Neural progenitor cell (in vitro differentiated cells): ENCODE data around the gene FAM193B. TPM values are rescaled to one million over a fixed set of nuclear protein-coding genes. Genes with fewer than 3 reads are reported as not detected.

Experiments
- DNase-seq: peaks from one replicate; pipeline ENCODE4 v3.0.0-alpha.2; 2016; ENCODE audit warnings: low spot score
- H2AFZ ChIP-seq: fragments of 200-600 bp; sonication (generic); replicated peaks from 2 replicates; pipeline ENCODE4 v1.6.1; 2016; ENCODE audit warnings: antibody characterized with exemption
- H3F3A ChIP-seq: fragments of 200-600 bp; sonication (generic); 2 replicates; pipeline ENCODE4 v1.6.1; 2016; ENCODE audit warnings: antibody characterized with exemption, low read depth
- H3K27ac ChIP-seq: fragments of 200-600 bp; sonication (generic); 2 replicates; pipeline ENCODE4 v1.5.1; 2016; ENCODE audit warnings: mild to moderate bottlenecking
- H3K27me3 ChIP-seq: fragments of 200-600 bp; sonication (generic); 2 replicates; pipeline ENCODE4 v1.6.1; 2016; ENCODE audit warnings: mild to moderate bottlenecking, moderate library complexity
- H3K36me3 ChIP-seq: fragments of 200-600 bp; sonication (generic); 2 replicates; pipeline ENCODE4 v1.5.1; 2016
- H3K4me1 ChIP-seq: fragments of 200-600 bp; sonication (generic); 2 replicates; pipeline ENCODE4 v1.6.1; 2016; ENCODE audit warnings: mixed run types
- H3K4me2 ChIP-seq: fragments of 200-600 bp; sonication (generic); 2 replicates; pipeline ENCODE4 v1.6.1; 2016
- H3K4me3 ChIP-seq: fragments of 200-600 bp; sonication (generic); 2 replicates; pipeline ENCODE4 v1.5.1; 2016
- H3K79me2 ChIP-seq: fragments of 200-600 bp; sonication (generic); 2 replicates; pipeline ENCODE4 v1.6.1; 2016; ENCODE audit warnings: low read depth
- H3K9ac ChIP-seq: fragments of 200-600 bp; sonication (generic); 2 replicates; pipeline ENCODE4 v1.6.1; 2016
- H3K9me3 ChIP-seq: fragments of 200-600 bp; sonication (generic); 2 replicates; pipeline ENCODE4 v1.5.1; 2016; ENCODE audit warnings: low read depth
- H4K20me1 ChIP-seq: fragments of 200-600 bp; sonication (generic); 2 replicates; pipeline ENCODE4 v1.6.1; 2016; ENCODE audit warnings: low read depth
- H3K27ac Mint-ChIP-seq: 3 replicates; pipeline ENCODE4 v1.8.0; 2021; ENCODE audit warnings: mixed read lengths
- H3K27me3 Mint-ChIP-seq: 2 replicates; pipeline ENCODE4 v1.8.0; 2022; ENCODE audit warnings: low read depth, mild to moderate bottlenecking, inconsistent platforms, moderate library complexity, mixed read lengths; ENCODE audit not compliant: insufficient read depth
- H3K36me3 Mint-ChIP-seq: 3 replicates; pipeline ENCODE4 v1.8.0; 2021; ENCODE audit warnings: mixed read lengths
- H3K4me1 Mint-ChIP-seq: 3 replicates; pipeline ENCODE4 v1.8.0; 2021; ENCODE audit warnings: mixed read lengths
- H3K4me3 Mint-ChIP-seq: 3 replicates; pipeline ENCODE4 v1.8.0; 2021; ENCODE audit warnings: mild to moderate bottlenecking, moderate library complexity, mixed read lengths
- H3K9me3 Mint-ChIP-seq: 3 replicates; pipeline ENCODE4 v1.8.0; 2020; ENCODE audit warnings: mixed read lengths
- EZH2 ChIP-seq: fragments of 200-600 bp; sonication (generic); IDR thresholded peaks from 2 replicates; pipeline ENCODE4 v1.6.1; 2017; ENCODE audit warnings: antibody characterized with exemption, mild to moderate bottlenecking, moderate library complexity
- EZH2phosphoT487 ChIP-seq: fragments of 200-600 bp; sonication (generic); IDR thresholded peaks from 2 replicates; pipeline ENCODE4 v1.6.1; 2017; ENCODE audit warnings: antibody characterized with exemption
- total RNA-seq: library from RNA; depleted of rRNA; stranded (reverse); fragments of >200 nt; gene quantifications from 2 replicates; pipeline ENCODE4 v1.2.3, GENCODE V29; 2015; ENCODE audit warnings: low replicate concordance
- TF ChIP-seq, protein P1 (sequence below): fragments of 200-600 bp; sonication (generic); IDR thresholded peaks from 2 replicates; pipeline ENCODE4 v1.5.1; 2017; ENCODE audit warnings: antibody characterized with exemption, mild to moderate bottlenecking

The FAM193B gene
- total RNA-seq, 1 donor from 2014 or later = 42.5 TPM

DNA sequence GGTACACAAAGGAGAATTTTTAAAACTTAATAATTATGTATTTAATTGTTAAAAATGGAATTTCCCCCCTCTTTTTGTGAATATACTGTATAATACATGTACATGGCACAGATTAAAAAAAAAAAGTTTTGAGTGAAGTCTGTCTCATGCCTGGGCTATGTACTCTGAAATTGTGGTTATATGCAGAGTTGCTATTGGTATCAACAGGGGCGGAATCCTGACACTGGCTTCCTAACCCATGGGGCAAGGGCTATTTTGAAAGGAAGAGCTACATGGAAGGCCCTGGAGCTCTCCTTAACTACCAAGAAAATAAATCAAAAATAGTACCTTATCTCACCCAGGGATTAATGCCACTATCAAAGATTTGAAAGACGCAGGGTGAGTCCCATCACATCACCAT, 865 bp upstream of the FAM193B start:
- peaks cover 5% of the 10 kb centered on the region for H3K36me3 Mint-ChIP-seq
- Histone ChIP-seq H3K4me2 (peak overlapping the region; percentile 75), H4K20me1 (peaks cover 37% of the 10 kb centered on the region), H3K4me3 (no peak overlapping the region), H2AFZ (no peak overlapping the region), H3K36me3 (no peaks in the 10 kb centered on the region), H3K79me2 (peaks cover 39% of the 10 kb centered on the region), H3F3A (peaks cover 11% of the 10 kb centered on the region), H3K9me3 (no peaks in the 10 kb centered on the region), H3K27ac (no peak overlapping the region), H3K27me3 (no peaks in the 10 kb centered on the region), H3K4me1 (peaks cover 12% of the 10 kb centered on the region), H3K9ac (no peak overlapping the region)
- H3K27ac Mint-ChIP-seq = no peak overlapping the region
- peaks cover 2% of the 10 kb centered on the region for H3K9me3 Mint-ChIP-seq
- TF ChIP-seq EZH2phosphoT487 (no peak), EZH2 (no peak)
- TF ChIP-seq, protein P1, sequence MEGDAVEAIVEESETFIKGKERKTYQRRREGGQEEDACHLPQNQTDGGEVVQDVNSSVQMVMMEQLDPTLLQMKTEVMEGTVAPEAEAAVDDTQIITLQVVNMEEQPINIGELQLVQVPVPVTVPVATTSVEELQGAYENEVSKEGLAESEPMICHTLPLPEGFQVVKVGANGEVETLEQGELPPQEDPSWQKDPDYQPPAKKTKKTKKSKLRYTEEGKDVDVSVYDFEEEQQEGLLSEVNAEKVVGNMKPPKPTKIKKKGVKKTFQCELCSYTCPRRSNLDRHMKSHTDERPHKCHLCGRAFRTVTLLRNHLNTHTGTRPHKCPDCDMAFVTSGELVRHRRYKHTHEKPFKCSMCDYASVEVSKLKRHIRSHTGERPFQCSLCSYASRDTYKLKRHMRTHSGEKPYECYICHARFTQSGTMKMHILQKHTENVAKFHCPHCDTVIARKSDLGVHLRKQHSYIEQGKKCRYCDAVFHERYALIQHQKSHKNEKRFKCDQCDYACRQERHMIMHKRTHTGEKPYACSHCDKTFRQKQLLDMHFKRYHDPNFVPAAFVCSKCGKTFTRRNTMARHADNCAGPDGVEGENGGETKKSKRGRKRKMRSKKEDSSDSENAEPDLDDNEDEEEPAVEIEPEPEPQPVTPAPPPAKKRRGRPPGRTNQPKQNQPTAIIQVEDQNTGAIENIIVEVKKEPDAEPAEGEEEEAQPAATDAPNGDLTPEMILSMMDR = no peak
- peaks cover 2% of the 10 kb centered on the region for H3K27me3 Mint-ChIP-seq
- DNase-seq = no peak
- peak overlapping the region; percentile 84 for H3K4me3 Mint-ChIP-seq
- H3K4me1 Mint-ChIP-seq = peaks cover 24% of the 10 kb centered on the region

DNA sequence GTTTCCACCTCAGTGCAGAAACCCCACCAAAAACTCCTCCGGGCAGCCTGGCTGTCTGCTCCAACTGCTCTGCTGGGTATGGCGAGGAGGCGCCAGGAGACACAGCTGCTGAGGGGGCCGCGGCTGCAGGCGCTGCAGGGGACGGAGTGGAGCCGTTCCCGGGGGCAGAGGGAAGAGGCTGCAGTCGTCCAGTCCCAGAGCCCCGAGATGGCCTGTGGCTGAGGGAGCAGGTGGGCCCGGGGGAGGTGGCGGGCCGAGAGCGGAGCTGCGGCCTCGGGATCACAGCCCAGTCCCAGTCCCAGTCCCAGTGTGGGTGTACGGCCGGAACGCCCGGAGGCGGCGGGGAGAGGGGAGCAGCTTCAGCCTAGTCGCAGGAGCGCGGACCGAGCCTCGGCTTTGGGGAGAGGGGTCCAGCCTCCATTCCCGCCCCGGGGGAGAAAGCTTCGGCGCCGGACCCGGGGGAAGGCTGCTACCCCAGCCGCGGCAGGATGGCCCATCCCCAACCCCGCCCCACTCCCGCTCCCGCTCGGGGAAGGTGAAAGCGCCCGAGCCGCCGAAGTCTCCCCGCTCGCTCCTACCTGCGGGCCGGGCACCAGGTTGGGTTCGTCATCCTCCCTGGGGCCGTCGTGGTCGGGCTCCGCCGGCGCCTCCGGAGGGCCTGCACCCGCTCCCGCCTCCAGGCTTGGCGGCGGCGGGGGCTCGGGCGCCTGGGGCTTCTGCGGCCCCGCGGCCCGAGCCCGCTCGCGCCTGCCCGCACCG, 513 bp downstream of the FAM193B start:
- Histone ChIP-seq H3K9me3 (no peaks in the 10 kb centered on the region), H3K27me3 (no peaks in the 10 kb centered on the region), H3K9ac (peak overlapping the region; percentile 77), H2AFZ (peak overlapping the region; percentile 43), H3K4me3 (peak overlapping the region; percentile 91), H3K79me2 (peaks cover 51% of the 10 kb centered on the region), H3F3A (peaks cover 11% of the 10 kb centered on the region), H3K36me3 (no peaks in the 10 kb centered on the region), H3K4me2 (peak overlapping the region; percentile 83), H4K20me1 (peaks cover 48% of the 10 kb centered on the region), H3K27ac (no peak overlapping the region), H3K4me1 (peaks cover 12% of the 10 kb centered on the region)
- Mint-ChIP-seq H3K27ac (no peak overlapping the region), H3K27me3 (peaks cover 2% of the 10 kb centered on the region), H3K9me3 (no peaks in the 10 kb centered on the region), H3K4me3 (peak overlapping the region; percentile 88), H3K4me1 (peaks cover 20% of the 10 kb centered on the region), H3K36me3 (peaks cover 7% of the 10 kb centered on the region)
- DNase-seq = peak; percentile 49
- no peak for TF ChIP-seq EZH2phosphoT487
- no peak for TF ChIP-seq EZH2
- TF ChIP-seq, protein P1 = no peak

DNA sequence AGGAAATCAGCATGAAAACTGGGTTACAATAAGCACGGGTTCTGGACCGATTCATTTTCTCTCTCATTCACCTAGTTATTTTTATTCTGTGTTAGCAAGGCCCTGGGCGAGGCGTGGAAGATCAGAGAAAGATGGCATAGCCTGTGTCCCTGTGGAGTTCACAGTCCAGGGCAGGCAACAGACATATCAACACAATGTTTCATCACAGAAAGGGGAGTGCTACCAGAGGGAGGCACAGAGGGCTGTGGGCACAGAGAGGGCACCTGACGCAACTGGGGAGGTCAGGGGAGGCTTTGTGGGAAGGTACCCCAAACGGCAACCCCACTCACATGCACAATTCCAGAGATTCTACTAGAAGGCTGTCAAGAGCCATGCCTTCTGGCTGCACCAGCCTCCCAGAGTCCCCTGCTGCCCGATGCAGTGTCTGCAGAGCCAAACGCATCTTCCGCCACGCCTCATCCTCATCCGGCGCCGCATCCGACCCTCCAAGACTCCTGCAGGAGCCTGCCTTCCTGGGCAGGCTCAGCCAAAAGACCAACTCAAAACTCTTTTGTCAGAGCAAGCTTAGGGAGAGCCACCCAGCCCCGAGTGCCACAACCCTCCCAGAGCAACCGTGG, 1.4 kb downstream of the FAM193B start:
- no peak overlapping the region for H3K9ac ChIP-seq
- Mint-ChIP-seq H3K4me1 (peaks cover 20% of the 10 kb centered on the region), H3K27me3 (peaks cover 2% of the 10 kb centered on the region), H3K9me3 (no peaks in the 10 kb centered on the region), H3K27ac (peak overlapping the region; percentile 21), H3K36me3 (peaks cover 12% of the 10 kb centered on the region), H3K4me3 (peak overlapping the region; percentile 88)
- H3K36me3 ChIP-seq = no peaks in the 10 kb centered on the region
- H3K27me3 ChIP-seq = no peaks in the 10 kb centered on the region
- H3K27ac ChIP-seq = no peak overlapping the region
- peaks cover 60% of the 10 kb centered on the region for H3K79me2 ChIP-seq
- DNase-seq = peak; percentile 20
- peaks cover 11% of the 10 kb centered on the region for H3F3A ChIP-seq
- peaks cover 12% of the 10 kb centered on the region for H3K4me1 ChIP-seq
- H3K9me3 ChIP-seq = no peaks in the 10 kb centered on the region
- H3K4me2 ChIP-seq = peak overlapping the region; percentile 83
- H3K4me3 ChIP-seq = peak overlapping the region; percentile 91
- H2AFZ ChIP-seq = no peak overlapping the region
- peaks cover 57% of the 10 kb centered on the region for H4K20me1 ChIP-seq
- TF ChIP-seq, protein P1 = no peak
- TF ChIP-seq EZH2 (no peak), EZH2phosphoT487 (no peak)
